ENCODE data around the gene CUEDC1. TPM values are rescaled to one million over a fixed set of nuclear protein-coding genes. Genes with fewer than 3 reads are reported as not detected.

The CUEDC1 gene
- total and polyA plus RNA-seq, 2 donors (not counting 1 experiment from before 2014, with no cell fraction given) = 0.57 TPM; not detected in 1

GRCh38 chr17:57838857-57839570 lies 116.2 kb downstream of the CUEDC1 start:
- Histone ChIP-seq H3K27me3 (replicated peaks in 1 of 4; ENCODE audit: control extremely low read depth in 1 of 4, control insufficient read depth in 3 of 4, insufficient read depth in 4 of 4, low read length in 3 of 4) (no peaks in the 10 kb centered on the region), H4K20me1 (ENCODE audit: control insufficient read depth, insufficient read depth, low read length, poor library complexity, severe bottlenecking) (peaks cover 18% of the 10 kb centered on the region), H2AFZ (ENCODE audit: insufficient read depth, low read depth, low read length, poor library complexity, severe bottlenecking) (no peak overlapping the region), H3K9me3 (ENCODE audit: control extremely low read depth in 1 of 3, control insufficient read depth in 2 of 3, insufficient read depth in 1 of 3, low read length in 2 of 3) (no peaks in the 10 kb centered on the region), H3K9ac (ENCODE audit: low read length) (no peak overlapping the region), H3K4me3 (ENCODE audit: control extremely low read depth in 1 of 5, extremely low read depth in 1 of 5, insufficient read depth in 1 of 5, low read depth in 2 of 5, low read length in 4 of 5) (no peak overlapping the region), H3K4me1 (ENCODE audit: control insufficient read depth in 2 of 2, insufficient read depth in 2 of 2, low read length in 2 of 2) (no peaks in the 10 kb centered on the region), H3K79me2 (ENCODE audit: control insufficient read depth, insufficient read depth, low read length) (peaks cover 11% of the 10 kb centered on the region), H3K27ac (ENCODE audit: low read length in 2 of 2) (no peak overlapping the region), H3K4me2 (replicated peaks; ENCODE audit: low read depth, low read length, poor library complexity, severe bottlenecking) (no peak overlapping the region), H3K36me3 (replicated peaks in 1 of 2; ENCODE audit: control extremely low read depth in 1 of 2, control insufficient read depth in 1 of 2, extremely low read depth in 1 of 2, insufficient read depth in 2 of 2, low read length in 1 of 2) (peaks cover 16 to 26% of the 10 kb centered on the region in 2 experiments)
- CTCF ChIA-PET = no interaction called here
- Mint-ChIP-seq H3K4me3 (no peak overlapping the region), H3K9me3 (ENCODE audit: insufficient read depth) (no peaks in the 10 kb centered on the region), H3K4me1 (peaks cover 2% of the 10 kb centered on the region), H3K27ac (no peak overlapping the region), H3K27me3 (no peaks in the 10 kb centered on the region)
- no peak for DNase-seq
- POLR2A ChIA-PET = no interaction called here
- 100% methylated on average over 2 of the region's 6 CpGs for whole genome bisulfite sequencing (ENCODE audit: insufficient coverage)
- intact Hi-C loops (cut with micrococcal nuclease) = no loop called here
- ATAC-seq (ENCODE audit: low read depth) = no peak
- TF ChIP-seq CTCF (IDR thresholded peaks at IDR 0.05) (no peak), EZH2 (IDR thresholded peaks at IDR 0.05; ENCODE audit: borderline replicate concordance, insufficient read depth, low read depth, low read length, poor library complexity, severe bottlenecking) (no peak)

- Histone ChIP-seq H3K79me2 (ENCODE audit: control insufficient read depth, insufficient read depth, low read length) (peaks cover 10% of the 10 kb centered on the region), H2AFZ (ENCODE audit: insufficient read depth, low read depth, low read length, poor library complexity, severe bottlenecking) (no peak overlapping the region), H3K4me1 (ENCODE audit: control insufficient read depth in 2 of 2, insufficient read depth in 2 of 2, low read length in 2 of 2) (no peaks in the 10 kb centered on the region), H4K20me1 (ENCODE audit: control insufficient read depth, insufficient read depth, low read length, poor library complexity, severe bottlenecking) (peaks cover 12% of the 10 kb centered on the region), H3K27ac (ENCODE audit: low read length in 2 of 2) (no peak overlapping the region), H3K9me3 (ENCODE audit: control extremely low read depth in 1 of 3, control insufficient read depth in 2 of 3, insufficient read depth in 1 of 3, low read length in 2 of 3) (no peaks in the 10 kb centered on the region), H3K9ac (ENCODE audit: low read length) (no peak overlapping the region), H3K4me2 (replicated peaks; ENCODE audit: low read depth, low read length, poor library complexity, severe bottlenecking) (no peak overlapping the region), H3K36me3 (replicated peaks in 1 of 2; ENCODE audit: control extremely low read depth in 1 of 2, control insufficient read depth in 1 of 2, extremely low read depth in 1 of 2, insufficient read depth in 2 of 2, low read length in 1 of 2) (peaks cover 16 to 25% of the 10 kb centered on the region in 2 experiments), H3K4me3 (ENCODE audit: control extremely low read depth in 1 of 5, extremely low read depth in 1 of 5, insufficient read depth in 1 of 5, low read depth in 2 of 5, low read length in 4 of 5) (no peak overlapping the region), H3K27me3 (replicated peaks in 1 of 4; ENCODE audit: control extremely low read depth in 1 of 4, control insufficient read depth in 3 of 4, insufficient read depth in 4 of 4, low read length in 3 of 4) (no peaks in the 10 kb centered on the region)
- no peak for TF ChIP-seq CTCF (IDR thresholded peaks at IDR 0.05)
- TF ChIP-seq EZH2 (IDR thresholded peaks at IDR 0.05; ENCODE audit: borderline replicate concordance, insufficient read depth, low read depth, low read length, poor library complexity, severe bottlenecking) = no peak
- Mint-ChIP-seq H3K9me3 (ENCODE audit: insufficient read depth) (no peaks in the 10 kb centered on the region), H3K27me3 (no peaks in the 10 kb centered on the region), H3K4me3 (no peak overlapping the region), H3K27ac (no peak overlapping the region), H3K4me1 (peaks cover under 1% of the 10 kb centered on the region)
- WGBS (ENCODE audit: insufficient coverage) = 100% methylated on average over 2 of the region's 4 CpGs
- POLR2A ChIA-PET = no interaction called here
- DNase-seq (no peak), ATAC-seq (ENCODE audit: low read depth) (no peak)
- intact Hi-C loops (cut with micrococcal nuclease) = no loop called here
- CTCF ChIA-PET = interaction anchor here (0.6 to 0.7 kb wide), 2 partner anchors 9 to 157 kb away, joined by 3 to 4 read pairs; no protein-coding TSS in a partner anchor
Measured at GRCh38 chr17:57838453-57838852, 116.8 kb downstream of the CUEDC1 start.

All from B cell (primary cell).